GM19035 (cell line): ENCODE measurements around the gene PLCH2.

Experiments
- ATAC-seq: cut with Tn5 transposase; IDR thresholded peaks from one replicate; pipeline ENCODE4 v1.9.1; 2021; ENCODE audit not compliant: unreplicated experiment

The PLCH2 gene

GRCh38 chr1:2496746-2497145, 20.7 kb downstream of the PLCH2 start:
- ATAC-seq = no peak

- no peak for ATAC-seq
Observed at GRCh38 chr1:2497891-2498290, 21.8 kb downstream of the PLCH2 start.

- no peak for ATAC-seq
Observed at GRCh38 chr1:2498648-2499047, 22.6 kb downstream of the PLCH2 start.

- ATAC-seq = no peak
Observed at GRCh38 chr1:2499260-2499659, 23.2 kb downstream of the PLCH2 start.

- ATAC-seq = no peak
Observed at GRCh38 chr1:2499986-2500596, 24.0 kb downstream of the PLCH2 start.

GRCh38 chr1:2501041-2501819, 25.1 kb downstream of the PLCH2 start:
- no peak for ATAC-seq

- ATAC-seq = no peak
Observed at GRCh38 chr1:2501820-2502119, 25.7 kb downstream of the PLCH2 start.

- ATAC-seq = no peak
Observed at GRCh38 chr1:2502210-2502609, 26.1 kb downstream of the PLCH2 start.

GRCh38 chr1:2502661-2503553, 26.8 kb downstream of the PLCH2 start:
- ATAC-seq = no peak

- no peak for ATAC-seq
Observed at GRCh38 chr1:2503554-2504224, 27.6 kb downstream of the PLCH2 start.

- no peak for ATAC-seq
Observed at GRCh38 chr1:2504225-2504948, 28.3 kb downstream of the PLCH2 start.

GRCh38 chr1:2504949-2505272, 28.8 kb downstream of the PLCH2 start:
- ATAC-seq = no peak

- no peak for ATAC-seq
Observed at GRCh38 chr1:2505461-2505994, 29.4 kb downstream of the PLCH2 start.

- no peak for ATAC-seq
Observed at GRCh38 chr1:2506007-2506860, 30.1 kb downstream of the PLCH2 start.

- no peak for ATAC-seq
Observed at GRCh38 chr1:2506901-2507565, 30.9 kb downstream of the PLCH2 start.

GRCh38 chr1:2507744-2508155, 31.7 kb downstream of the PLCH2 start:
- no peak for ATAC-seq

- ATAC-seq = no peak
Observed at GRCh38 chr1:2508180-2508579, 32.1 kb downstream of the PLCH2 start.

GRCh38 chr1:2508751-2509150, 32.7 kb downstream of the PLCH2 start:
- no peak for ATAC-seq

- ATAC-seq = no peak
Observed at GRCh38 chr1:2509589-2509988, 33.5 kb downstream of the PLCH2 start.
